GM12878 (cell line): ENCODE results near the gene IPO5. TPM values are rescaled to one million over a fixed set of nuclear protein-coding genes. Genes with fewer than 3 reads are reported as not detected.

ENCODE experiments used
- ATAC-seq: fragments of 200-7000 bp; cut with Tn5 transposase; 3 replicates; pipeline ENCODE4 v1.9.1; 2020; ENCODE audit warnings: mild to moderate bottlenecking, moderate library complexity
- BruUV-seq: library from RNA; stranded (reverse); fragments of 400-500 nt; replicated peaks from 2 replicates; lab custom pipeline; 2021; lab: Mats Ljungman, UMichigan
- CTCF ChIA-PET: fragments of 300-600 bp; sonication (Branson Sonifier 250); formaldehyde crosslinking; extraction: SDS; loops from one replicate; lab custom pipeline; 2021; ENCODE audit warnings: inconsistent platforms; lab: Yijun Ruan, JAX
- POLR2A ChIA-PET: fragments of 350-600 bp; formaldehyde crosslinking; extraction: SDS; loops from one replicate; lab custom pipeline; 2021; ENCODE audit warnings: inconsistent platforms; lab: Charles Lee
- RAD21 ChIA-PET: fragments of 300-600 bp; sonication (Branson Sonifier 250); formaldehyde crosslinking; loops from one replicate; lab custom pipeline; 2023; ENCODE audit warnings: antibody characterized with exemption; ENCODE audit not compliant: unreplicated experiment; lab: Charles Lee
- SMC1A ChIA-PET: fragments of 300-600 bp; sonication (Branson Sonifier 250); formaldehyde crosslinking; loops from one replicate; lab custom pipeline; 2023; ENCODE audit not compliant: unreplicated experiment, uncharacterized antibody; lab: Charles Lee
- DNase-seq: peaks from one replicate; pipeline ENCODE4 v3.0.0-alpha.2; 2011; ENCODE audit warnings: low read depth, low spot score
- FAIRE-seq: peaks from 3 replicates; lab custom pipeline; 2011; peaks lifted over from hg19 to GRCh38; lab: Jason Lieb, UNC
- H2AFZ ChIP-seq: 2 replicates; pipeline ENCODE4 v1.6.0; 2011; ENCODE audit warnings: low read depth, low read length, control low read depth; ENCODE audit not compliant: control insufficient read depth
- H3K27ac ChIP-seq: 2 replicates; pipeline ENCODE4 v1.5.1; 2011; ENCODE audit warnings: control low read depth; ENCODE audit not compliant: control insufficient read depth, insufficient read depth
- H3K27me3 ChIP-seq, 2 experiments: replicated peaks in 1 of 2; 2 replicates each; pipeline versions ENCODE4 v1.6.0 to v1.6.1; 2011; ENCODE audit warnings: low read length in 1 of 2; ENCODE audit not compliant: control insufficient read depth in 2 of 2, insufficient read depth in 2 of 2
- H3K36me3 ChIP-seq, 2 experiments: 2 replicates each; pipeline ENCODE4 v1.5.1; 2011; ENCODE audit warnings: low read length in 1 of 2; ENCODE audit not compliant: control insufficient read depth in 2 of 2, insufficient read depth in 2 of 2
- H3K4me1 ChIP-seq: 2 replicates; pipeline ENCODE4 v1.6.1; 2011; ENCODE audit warnings: mild to moderate bottlenecking, low read length, moderate library complexity, mixed read lengths; ENCODE audit not compliant: control insufficient read depth, insufficient read depth
- H3K4me2 ChIP-seq: 2 replicates; pipeline ENCODE4 v1.6.0; 2011; ENCODE audit warnings: control low read depth; ENCODE audit not compliant: control insufficient read depth, insufficient read depth
- H3K4me3 ChIP-seq: fragments of 200-600 bp; sonication (generic); 2 replicates; pipeline ENCODE4 v1.5.1; 2016
- H3K79me2 ChIP-seq: 2 replicates; pipeline ENCODE4 v1.6.0; 2011; ENCODE audit warnings: low read length; ENCODE audit not compliant: control insufficient read depth, insufficient read depth
- H3K9ac ChIP-seq: 2 replicates; pipeline ENCODE4 v1.8.0; 2011; ENCODE audit warnings: low read length, control low read depth, mixed read lengths; ENCODE audit not compliant: control insufficient read depth, insufficient read depth
- H3K9me3 ChIP-seq: replicated peaks from 3 replicates; pipeline ENCODE4 v1.5.1; 2011; ENCODE audit warnings: mild to moderate bottlenecking, low read length; ENCODE audit not compliant: control insufficient read depth, insufficient read depth
- H4K20me1 ChIP-seq: 2 replicates; pipeline ENCODE4 v1.6.0; 2011; ENCODE audit not compliant: control insufficient read depth, insufficient read depth
- CBX5 ChIP-seq: sonication (generic); IDR thresholded peaks from 2 replicates; pipeline ENCODE4 v1.6.1; 2016; ENCODE audit warnings: low read depth, moderate library complexity, mild to moderate bottlenecking, inconsistent platforms
- CEBPB ChIP-seq, 2 experiments: fragments of 150-350 bp in 1 of 2; IDR thresholded peaks; 2 replicates each; pipeline ENCODE4 v1.6.1; 2012 to 2014; ENCODE audit warnings: low read depth in 2 of 2, low read length in 2 of 2, borderline replicate concordance in 1 of 2, inconsistent platforms in 1 of 2
- CHD2 ChIP-seq: IDR thresholded peaks from 2 replicates; pipeline ENCODE4 v1.6.1; 2011; ENCODE audit warnings: low read depth, low read length, improper control_type of control experiment, borderline replicate concordance
- FOXK2 ChIP-seq: fragments of 450-650 bp; IDR thresholded peaks from 2 replicates; pipeline ENCODE4 v1.6.1; 2017; ENCODE audit warnings: mild to moderate bottlenecking, moderate library complexity
- NFIC ChIP-seq: IDR thresholded peaks from 2 replicates; pipeline ENCODE4 v1.6.1; 2012; ENCODE audit warnings: low read depth, mild to moderate bottlenecking, inconsistent platforms, low read length, moderate library complexity
- RFX5 ChIP-seq: IDR thresholded peaks from 2 replicates; pipeline ENCODE4 v1.6.1; 2011; ENCODE audit warnings: low read depth, low read length, improper control_type of control experiment
- ZBTB33 ChIP-seq: fragments of 450-650 bp; IDR thresholded peaks from 2 replicates; pipeline ENCODE4 v1.6.1; 2017; ENCODE audit warnings: mild to moderate bottlenecking
- ZNF24 ChIP-seq: fragments of 450-650 bp; IDR thresholded peaks from 2 replicates; pipeline ENCODE4 v1.6.1; 2017; ENCODE audit warnings: antibody characterized with exemption, mild to moderate bottlenecking
- in situ Hi-C: fragments of 300-500 bp; cut with MboI; formaldehyde crosslinking; loops from 9 replicates; pipeline ENCODE4 v1.14.3; 2018; ENCODE audit warnings: mixed read lengths
- intact Hi-C: fragments of 100-400 bp; cut with micrococcal nuclease; formaldehyde crosslinking; loops from one replicate; pipeline ENCODE4 v1.14.2; 2022; ENCODE audit not compliant: unreplicated experiment
- polyA plus RNA-seq, 11 experiments: library from polyadenylated mRNA; depleted of rRNA in 4 of 11; unstranded in 6 of 11; stranded (reverse) in 5 of 11; fragments of >200 nt; fragmentation: Nextera tagmentation in 4 of 11; fragmentation: Illumina TruSeq in 1 of 11; extraction: Ambion mirVana in 4 of 11; extraction: Trizol in 1 of 11; gene quantifications; 1 replicate in 1 of 11; 2 replicates in 10 of 11; pipeline versions ENCODE4 v1.2.1 to v1.2.3, GENCODE V29; 2011 to 2016; ENCODE audit warnings: inconsistent platforms in 2 of 11, missing spikeins in 2 of 11, low read depth in 1 of 11
- total RNA-seq, 4 experiments: library from RNA; depleted of rRNA in 3 of 4; stranded (reverse); fragments of >200 nt in 3 of 4; fragmentation: Illumina TruSeq in 1 of 4; extraction: Trizol in 1 of 4; gene quantifications; 2 replicates each; pipeline versions ENCODE4 v1.2.1 to v1.2.3, GENCODE V29; 2013 to 2021
- TF ChIP-seq, protein P1 (sequence below): fragments of 450-650 bp; IDR thresholded peaks from 2 replicates; pipeline ENCODE4 v1.6.1; 2018; ENCODE audit warnings: borderline replicate concordance, mild to moderate bottlenecking; ENCODE audit not compliant: partially characterized antibody

The IPO5 gene
- total and polyA plus RNA-seq, 10 of the 15 experiments (the other 5 are each of a cell fraction or from before 2014, with no cell fraction given), result 45.7 to 196 (median 134) TPM

- H3K27ac ChIP-seq, result no peak overlapping the region
- ChIA-PET RAD21 (no interaction called here), CTCF (interaction anchor here (0.6 kb wide), 1 partner anchor 100 kb away, joined by 3 read pairs; no protein-coding TSS in a partner anchor), POLR2A (interaction anchor here (0.6 kb wide), 1 partner anchor 617 kb away, joined by 3 read pairs; no protein-coding TSS in a partner anchor), SMC1A (no interaction called here)
- DNase-seq (no peak), FAIRE-seq (no peak), ATAC-seq (no peak)
- H3K4me3 ChIP-seq, result no peak overlapping the region
- no peaks in the 10 kb centered on the region for H3K79me2 ChIP-seq
- no peak overlapping the region for H2AFZ ChIP-seq
- no peaks in the 10 kb centered on the region for H4K20me1 ChIP-seq
- no peak overlapping the region for H3K4me2 ChIP-seq
- no peak overlapping the region for H3K9ac ChIP-seq
- intact Hi-C loops (no loop called here), in situ Hi-C loops (no loop called here)
- H3K27me3 ChIP-seq, result no peaks in the 10 kb centered on the region
- H3K36me3 ChIP-seq, result no peaks in the 10 kb centered on the region
- TF ChIP-seq NFIC, result no peak
- TF ChIP-seq ZNF24, result no peak
- no peak for TF ChIP-seq RFX5
- no peak for TF ChIP-seq ZBTB33
- TF ChIP-seq FOXK2, result no peak
- TF ChIP-seq CEBPB (IDR thresholded peaks at IDR 0.05; ENCODE audit: borderline replicate concordance in 1 of 2, low read depth in 2 of 2, low read length in 2 of 2), result no peak
- TF ChIP-seq CHD2, result no peak
- TF ChIP-seq, protein P1, sequence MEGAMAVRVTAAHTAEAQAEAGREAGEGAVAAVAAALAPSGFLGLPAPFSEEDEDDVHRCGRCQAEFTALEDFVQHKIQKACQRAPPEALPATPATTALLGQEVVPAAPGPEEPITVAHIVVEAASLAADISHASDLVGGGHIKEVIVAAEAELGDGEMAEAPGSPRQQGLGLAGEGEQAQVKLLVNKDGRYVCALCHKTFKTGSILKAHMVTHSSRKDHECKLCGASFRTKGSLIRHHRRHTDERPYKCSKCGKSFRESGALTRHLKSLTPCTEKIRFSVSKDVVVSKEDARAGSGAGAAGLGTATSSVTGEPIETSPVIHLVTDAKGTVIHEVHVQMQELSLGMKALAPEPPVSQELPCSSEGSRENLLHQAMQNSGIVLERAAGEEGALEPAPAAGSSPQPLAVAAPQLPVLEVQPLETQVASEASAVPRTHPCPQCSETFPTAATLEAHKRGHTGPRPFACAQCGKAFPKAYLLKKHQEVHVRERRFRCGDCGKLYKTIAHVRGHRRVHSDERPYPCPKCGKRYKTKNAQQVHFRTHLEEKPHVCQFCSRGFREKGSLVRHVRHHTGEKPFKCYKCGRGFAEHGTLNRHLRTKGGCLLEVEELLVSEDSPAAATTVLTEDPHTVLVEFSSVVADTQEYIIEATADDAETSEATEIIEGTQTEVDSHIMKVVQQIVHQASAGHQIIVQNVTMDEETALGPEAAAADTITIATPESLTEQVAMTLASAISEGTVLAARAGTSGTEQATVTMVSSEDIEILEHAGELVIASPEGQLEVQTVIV, result no peak
- TF ChIP-seq CBX5, result no peak
- BruUV-seq, result no TSS peak
- H3K9me3 ChIP-seq, result no peaks in the 10 kb centered on the region
- no peaks in the 10 kb centered on the region for H3K4me1 ChIP-seq
These were observed 19.7 kb upstream of the IPO5 start for GRCh38 chr13:97933776-97934175.
